Loucy (cell line): Measurements from ENCODE around the gene TRA2B.

ENCODE experiments used
- EZH2phosphoT487 ChIP-seq: fragments of 200-600 bp; IDR thresholded peaks from 2 replicates; pipeline ENCODE4 v1.6.1; 2018; ENCODE audit warnings: antibody characterized with exemption, mild to moderate bottlenecking, moderate library complexity, borderline replicate concordance
- TF ChIP-seq, protein P1 (sequence below): fragments of 200-600 bp; sonication (generic); conservative IDR thresholded peaks from 2 replicates; pipeline ENCODE4 v1.5.1; 2014; ENCODE audit warnings: mild to moderate bottlenecking, antibody characterized with exemption, low read length

GRCh38 chr3:185929192-185930151, 8.3 kb downstream of the TRA2B start:
- TF ChIP-seq, protein P1, sequence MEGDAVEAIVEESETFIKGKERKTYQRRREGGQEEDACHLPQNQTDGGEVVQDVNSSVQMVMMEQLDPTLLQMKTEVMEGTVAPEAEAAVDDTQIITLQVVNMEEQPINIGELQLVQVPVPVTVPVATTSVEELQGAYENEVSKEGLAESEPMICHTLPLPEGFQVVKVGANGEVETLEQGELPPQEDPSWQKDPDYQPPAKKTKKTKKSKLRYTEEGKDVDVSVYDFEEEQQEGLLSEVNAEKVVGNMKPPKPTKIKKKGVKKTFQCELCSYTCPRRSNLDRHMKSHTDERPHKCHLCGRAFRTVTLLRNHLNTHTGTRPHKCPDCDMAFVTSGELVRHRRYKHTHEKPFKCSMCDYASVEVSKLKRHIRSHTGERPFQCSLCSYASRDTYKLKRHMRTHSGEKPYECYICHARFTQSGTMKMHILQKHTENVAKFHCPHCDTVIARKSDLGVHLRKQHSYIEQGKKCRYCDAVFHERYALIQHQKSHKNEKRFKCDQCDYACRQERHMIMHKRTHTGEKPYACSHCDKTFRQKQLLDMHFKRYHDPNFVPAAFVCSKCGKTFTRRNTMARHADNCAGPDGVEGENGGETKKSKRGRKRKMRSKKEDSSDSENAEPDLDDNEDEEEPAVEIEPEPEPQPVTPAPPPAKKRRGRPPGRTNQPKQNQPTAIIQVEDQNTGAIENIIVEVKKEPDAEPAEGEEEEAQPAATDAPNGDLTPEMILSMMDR: no peak
- no peak for TF ChIP-seq EZH2phosphoT487
